ENCODE data around the gene NRL. TPM values are rescaled to one million over a fixed set of nuclear protein-coding genes. Genes with fewer than 3 reads are reported as not detected.
"Not testable (repeated sequence)": the region's sequence is repeated elsewhere in the genome, so short reads cannot be mapped to it uniquely, and the experiment has no call there.

NRL gene
- total and polyA plus RNA-seq, 4 donors: 1.5 to 3.2 (median 2.8) TPM

DNA sequence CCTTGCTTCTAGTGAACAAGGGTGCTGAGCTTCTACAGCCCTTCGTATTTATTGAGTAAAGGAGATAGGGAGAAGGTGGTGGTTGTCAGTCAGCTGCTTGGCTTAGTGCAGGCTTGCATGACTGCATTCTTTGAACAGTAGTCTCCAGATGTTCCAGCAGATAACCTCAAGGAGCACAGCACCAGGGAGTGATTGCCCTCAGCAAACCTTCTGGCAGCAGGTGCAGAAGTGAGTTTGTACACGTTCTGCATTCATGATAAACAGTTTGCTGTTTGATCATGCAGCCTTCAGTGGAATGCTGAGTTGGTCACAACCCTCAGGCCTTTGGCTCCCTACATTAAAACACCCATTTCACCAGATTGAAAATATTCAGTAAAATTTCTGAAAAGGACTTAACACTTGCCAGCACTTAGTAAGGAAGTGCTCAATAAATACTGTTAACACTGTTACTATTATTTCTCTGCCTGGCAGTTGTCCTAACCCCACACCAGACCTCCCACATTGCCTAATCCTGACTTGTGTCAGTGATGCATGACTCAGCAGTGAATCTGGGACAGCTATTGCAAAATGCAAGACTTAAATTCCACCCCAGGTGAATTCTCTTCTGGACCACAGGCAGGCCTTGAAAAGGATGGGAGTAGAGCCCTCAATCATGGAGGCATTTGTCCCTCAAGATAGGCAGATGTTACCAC is 81.9 kb downstream of the NRL start:
- no peaks in the 10 kb centered on the region for H3K36me3 ChIP-seq (ENCODE audit: control insufficient read depth in 4 of 4, insufficient read depth in 3 of 4, low read depth in 1 of 4, low read length in 3 of 4)

DNA sequence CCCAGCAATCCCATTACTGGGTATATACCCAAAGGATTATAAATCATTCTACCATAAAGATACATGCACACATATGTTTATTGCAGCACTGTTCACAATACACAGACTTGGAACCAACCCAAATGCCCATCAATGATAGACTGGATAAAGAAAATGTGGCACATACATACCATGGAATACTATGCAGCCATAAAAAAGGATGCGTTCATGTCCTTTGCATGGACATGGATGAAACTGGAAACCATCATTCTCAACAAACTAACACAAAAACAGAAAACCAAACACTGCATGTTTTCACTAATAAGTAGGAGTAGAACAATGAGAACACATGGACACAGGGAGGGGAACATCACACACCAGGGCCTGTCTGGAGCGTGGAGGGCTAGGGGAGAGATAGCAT is 83.4 kb downstream of the NRL start:
- not testable (repeated sequence) for H3K9me3 ChIP-seq (ENCODE audit: control insufficient read depth in 4 of 4, low read length in 3 of 4); H3K9ac ChIP-seq (ENCODE audit: low read depth in 1 of 2, low read length in 2 of 2); H3K4me3 ChIP-seq (ENCODE audit: low read depth in 1 of 3, low read length in 3 of 3); H3K36me3 ChIP-seq (ENCODE audit: control insufficient read depth in 4 of 4, insufficient read depth in 3 of 4, low read depth in 1 of 4, low read length in 3 of 4); H3K27ac ChIP-seq (ENCODE audit: low read depth in 1 of 2, low read length in 2 of 2); H3K27me3 ChIP-seq (ENCODE audit: control insufficient read depth in 4 of 4, insufficient read depth in 4 of 4, low read length in 3 of 4); DNase-seq (ENCODE audit: low spot score)
- H3K4me1 ChIP-seq (ENCODE audit: control insufficient read depth in 4 of 4, insufficient read depth in 4 of 4, low read length in 3 of 4): peaks cover 4 to 10% (median 7%) of the 10 kb centered on the region in 4 donors
- 96% methylated on average over 2 of the region's 2 CpGs for WGBS

More for the DNA sequence above, 81.9 kb downstream of the NRL start:
- Histone ChIP-seq H3K27ac (ENCODE audit: low read depth in 1 of 2, low read length in 2 of 2) (peak overlapping the region in 1 of 2 donors; percentile 15), H3K27me3 (ENCODE audit: control insufficient read depth in 4 of 4, insufficient read depth in 4 of 4, low read length in 3 of 4) (no peaks in the 10 kb centered on the region), H3K4me1 (ENCODE audit: control insufficient read depth in 4 of 4, insufficient read depth in 4 of 4, low read length in 3 of 4) (peaks cover 10 to 16% (median 13%) of the 10 kb centered on the region in 4 donors), H3K4me3 (ENCODE audit: low read depth in 1 of 3, low read length in 3 of 3) (no peak overlapping the region), H3K9me3 (ENCODE audit: control insufficient read depth in 4 of 4, low read length in 3 of 4) (no peaks in the 10 kb centered on the region), H3K9ac (ENCODE audit: low read depth in 1 of 2, low read length in 2 of 2) (no peak overlapping the region)
- TF ChIP-seq SP1 (IDR thresholded peaks at IDR 0.05) (peak; percentile 52), RAD21 (IDR thresholded peaks at IDR 0.05) (peak; percentile 26 to 44), YY1 (IDR thresholded peaks at IDR 0.05) (peak; percentile 50), NR2F2 (IDR thresholded peaks at IDR 0.05) (no peak), TAF1 (conservative IDR thresholded peaks at IDR 0.05) (no peak), GABPA (IDR thresholded peaks at IDR 0.05 in 1 of 2, conservative IDR thresholded peaks at IDR 0.05 in 1 of 2) (no peak), FOXA2 (IDR thresholded peaks at IDR 0.05) (peak; percentile 22), HNF4A (conservative IDR thresholded peaks at IDR 0.05) (peak; percentile 53 to 77), RXRA (IDR thresholded peaks at IDR 0.05) (peak; percentile 64 to 79), EGR1 (IDR thresholded peaks at IDR 0.05; ENCODE audit: low read depth in 2 of 2) (no peak), JUND (IDR thresholded peaks at IDR 0.05) (peak; percentile 85 to 87)
- TF ChIP-seq, protein P1, sequence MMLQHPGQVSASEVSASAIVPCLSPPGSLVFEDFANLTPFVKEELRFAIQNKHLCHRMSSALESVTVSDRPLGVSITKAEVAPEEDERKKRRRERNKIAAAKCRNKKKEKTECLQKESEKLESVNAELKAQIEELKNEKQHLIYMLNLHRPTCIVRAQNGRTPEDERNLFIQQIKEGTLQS (IDR thresholded peaks at IDR 0.05): peak; percentile 90
- TF ChIP-seq, protein P2, sequence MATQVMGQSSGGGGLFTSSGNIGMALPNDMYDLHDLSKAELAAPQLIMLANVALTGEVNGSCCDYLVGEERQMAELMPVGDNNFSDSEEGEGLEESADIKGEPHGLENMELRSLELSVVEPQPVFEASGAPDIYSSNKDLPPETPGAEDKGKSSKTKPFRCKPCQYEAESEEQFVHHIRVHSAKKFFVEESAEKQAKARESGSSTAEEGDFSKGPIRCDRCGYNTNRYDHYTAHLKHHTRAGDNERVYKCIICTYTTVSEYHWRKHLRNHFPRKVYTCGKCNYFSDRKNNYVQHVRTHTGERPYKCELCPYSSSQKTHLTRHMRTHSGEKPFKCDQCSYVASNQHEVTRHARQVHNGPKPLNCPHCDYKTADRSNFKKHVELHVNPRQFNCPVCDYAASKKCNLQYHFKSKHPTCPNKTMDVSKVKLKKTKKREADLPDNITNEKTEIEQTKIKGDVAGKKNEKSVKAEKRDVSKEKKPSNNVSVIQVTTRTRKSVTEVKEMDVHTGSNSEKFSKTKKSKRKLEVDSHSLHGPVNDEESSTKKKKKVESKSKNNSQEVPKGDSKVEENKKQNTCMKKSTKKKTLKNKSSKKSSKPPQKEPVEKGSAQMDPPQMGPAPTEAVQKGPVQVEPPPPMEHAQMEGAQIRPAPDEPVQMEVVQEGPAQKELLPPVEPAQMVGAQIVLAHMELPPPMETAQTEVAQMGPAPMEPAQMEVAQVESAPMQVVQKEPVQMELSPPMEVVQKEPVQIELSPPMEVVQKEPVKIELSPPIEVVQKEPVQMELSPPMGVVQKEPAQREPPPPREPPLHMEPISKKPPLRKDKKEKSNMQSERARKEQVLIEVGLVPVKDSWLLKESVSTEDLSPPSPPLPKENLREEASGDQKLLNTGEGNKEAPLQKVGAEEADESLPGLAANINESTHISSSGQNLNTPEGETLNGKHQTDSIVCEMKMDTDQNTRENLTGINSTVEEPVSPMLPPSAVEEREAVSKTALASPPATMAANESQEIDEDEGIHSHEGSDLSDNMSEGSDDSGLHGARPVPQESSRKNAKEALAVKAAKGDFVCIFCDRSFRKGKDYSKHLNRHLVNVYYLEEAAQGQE (IDR thresholded peaks at IDR 0.05): peak; percentile 33
- TF ChIP-seq, protein P3, sequence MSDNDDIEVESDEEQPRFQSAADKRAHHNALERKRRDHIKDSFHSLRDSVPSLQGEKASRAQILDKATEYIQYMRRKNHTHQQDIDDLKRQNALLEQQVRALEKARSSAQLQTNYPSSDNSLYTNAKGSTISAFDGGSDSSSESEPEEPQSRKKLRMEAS (IDR thresholded peaks at IDR 0.05): peak; percentile 24
- WGBS: 63% methylated on average over 2 of the region's 2 CpGs
- DNase-seq (ENCODE audit: low spot score): no peak

DNA sequence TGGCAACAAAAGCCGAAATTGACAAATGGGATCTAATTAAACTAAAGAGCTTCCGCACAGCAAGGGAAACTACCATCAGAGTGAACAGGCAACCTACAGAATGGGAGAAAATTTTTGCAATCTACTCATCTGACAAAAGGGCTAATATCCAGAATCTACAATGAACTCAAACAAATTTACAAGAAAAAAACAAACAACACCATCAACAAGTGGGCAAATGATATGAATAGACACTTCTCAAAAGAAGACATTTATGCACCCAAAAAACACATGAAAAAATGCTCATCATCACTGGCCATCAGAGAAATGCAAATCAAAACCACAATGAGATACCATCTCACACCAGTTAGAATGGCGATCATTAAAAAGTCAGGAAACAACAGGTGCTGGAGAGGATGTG is 85.1 kb downstream of the NRL start:
- not testable (repeated sequence) for H3K27ac ChIP-seq (ENCODE audit: low read depth in 1 of 2, low read length in 2 of 2); H3K36me3 ChIP-seq (ENCODE audit: control insufficient read depth in 4 of 4, insufficient read depth in 3 of 4, low read depth in 1 of 4, low read length in 3 of 4); H3K9ac ChIP-seq (ENCODE audit: low read depth in 1 of 2, low read length in 2 of 2); DNase-seq (ENCODE audit: low spot score); H3K27me3 ChIP-seq (ENCODE audit: control insufficient read depth in 4 of 4, insufficient read depth in 4 of 4, low read length in 3 of 4); H3K9me3 ChIP-seq (ENCODE audit: control insufficient read depth in 4 of 4, low read length in 3 of 4); H3K4me3 ChIP-seq (ENCODE audit: low read depth in 1 of 3, low read length in 3 of 3)
- H3K4me1 ChIP-seq (ENCODE audit: control insufficient read depth in 4 of 4, insufficient read depth in 4 of 4, low read length in 3 of 4): peaks cover 4 to 13% (median 6%) of the 10 kb centered on the region in 4 donors
- 98% methylated on average over 2 of the region's 3 CpGs for WGBS

Small RNAs within 50 kb of the gene (small RNA-seq; reads per million reads assigned to genes)
- 0.07 reads per million for gene RNA5SP383

Other genes starting within 250 kb of the NRL start
- 10 to 100 TPM; 53.6 to 57.7 TPM for gene DHRS4, start 161.2 kb downstream of the NRL start, total RNA-seq
- 10 to 100 TPM; 65.3 to 70.2 TPM for gene DHRS4, start 161.2 kb downstream of the NRL start, polyA plus RNA-seq
- gene DHRS4L2, start 126.0 kb downstream of the NRL start, total RNA-seq: 10 to 100 TPM; 16.7 to 56.8 TPM
- gene DHRS4L2, start 126.0 kb downstream of the NRL start, polyA plus RNA-seq: 10 to 100 TPM; 40.8 to 47.2 TPM
- gene CARMIL3, start 62.9 kb downstream of the NRL start, total RNA-seq: under 1 TPM; 0.05 to 0.17 TPM
- under 1 TPM; 0.17 TPM for gene CARMIL3, start 62.9 kb downstream of the NRL start, polyA plus RNA-seq
- gene CPNE6, start 43.4 kb downstream of the NRL start, total RNA-seq: not detected
- gene CPNE6, start 43.4 kb downstream of the NRL start, polyA plus RNA-seq: under 1 TPM; 0.05 to 0.17 TPM
- gene PCK2, start 20.6 kb downstream of the NRL start, total RNA-seq: 100 to 1,000 TPM in 1 of 2 donors, 10 to 100 TPM in 1; 39.8 to 205 TPM
- gene PCK2, start 20.6 kb downstream of the NRL start, polyA plus RNA-seq: 100 to 1,000 TPM; 236 to 250 TPM
- 100 to 1,000 TPM; 215 to 312 TPM for gene DCAF11, start 172 bp downstream of the NRL start, total RNA-seq
- gene DCAF11, start 172 bp downstream of the NRL start, polyA plus RNA-seq: 100 to 1,000 TPM in 1 of 2 donors, 10 to 100 TPM in 1; 30.1 to 119 TPM
- 1 to 10 TPM; 1.7 to 6.4 TPM for gene FITM1, start 15.7 kb upstream of the NRL start, total RNA-seq
- 10 to 100 TPM; 11.9 to 16.1 TPM for gene FITM1, start 15.7 kb upstream of the NRL start, polyA plus RNA-seq
- gene PSME1, start 21.2 kb upstream of the NRL start, total RNA-seq: 10 to 100 TPM; 63.3 to 71.9 TPM
- 100 to 1,000 TPM; 131 to 237 TPM for gene PSME1, start 21.2 kb upstream of the NRL start, polyA plus RNA-seq
- gene EMC9, start 26.6 kb upstream of the NRL start, total RNA-seq: 10 to 100 TPM in 1 of 2 donors, 1 to 10 TPM in 1; 8.6 to 10.5 TPM
- 10 to 100 TPM; 16.2 to 17.8 TPM for gene EMC9, start 26.6 kb upstream of the NRL start, polyA plus RNA-seq
- gene PSME2, start 31.7 kb upstream of the NRL start, total RNA-seq: 10 to 100 TPM; 56.9 to 62.3 TPM
- 100 to 1,000 TPM; 123 to 247 TPM for gene PSME2, start 31.7 kb upstream of the NRL start, polyA plus RNA-seq
- gene RNF31, start 32.5 kb upstream of the NRL start, total RNA-seq: 10 to 100 TPM; 16.3 to 36.0 TPM
- 10 to 100 TPM; 20.3 to 21.6 TPM for gene RNF31, start 32.5 kb upstream of the NRL start, polyA plus RNA-seq
- gene IRF9, start 46.3 kb upstream of the NRL start, total RNA-seq: 10 to 100 TPM; 44.2 to 57.8 TPM
- 10 to 100 TPM; 37.9 to 60.9 TPM for gene IRF9, start 46.3 kb upstream of the NRL start, polyA plus RNA-seq
- gene REC8, start 57.1 kb upstream of the NRL start, total RNA-seq: 1 to 10 TPM; 3.8 to 4.7 TPM
- gene REC8, start 57.1 kb upstream of the NRL start, polyA plus RNA-seq: 1 to 10 TPM; 2.3 to 3.8 TPM
- 10 to 100 TPM; 16.3 to 29.8 TPM for gene IPO4, start 73.9 kb upstream of the NRL start, total RNA-seq
- 10 to 100 TPM; 13.6 to 32.9 TPM for gene IPO4, start 73.9 kb upstream of the NRL start, polyA plus RNA-seq
- 10 to 100 TPM; 27.5 to 76.2 TPM for gene TM9SF1, start 80.5 kb upstream of the NRL start, total RNA-seq
- 10 to 100 TPM; 30.0 to 46.9 TPM for gene TM9SF1, start 80.5 kb upstream of the NRL start, polyA plus RNA-seq
- under 1 TPM in 1 of 2 donors, not detected in 1; 0.33 TPM for gene TSSK4, start 90.7 kb upstream of the NRL start, total RNA-seq
- gene TSSK4, start 90.7 kb upstream of the NRL start, polyA plus RNA-seq: under 1 TPM in 1 of 2 donors, not detected in 1; 0.25 TPM
- gene CHMP4A, start 98.5 kb upstream of the NRL start, total RNA-seq: 10 to 100 TPM; 14.6 to 19.6 TPM
- 10 to 100 TPM; 36.3 to 38.7 TPM for gene CHMP4A, start 98.5 kb upstream of the NRL start, polyA plus RNA-seq
- 1 to 10 TPM; 3.2 to 6.6 TPM for gene MDP1, start 101.1 kb upstream of the NRL start, total RNA-seq
- gene MDP1, start 101.1 kb upstream of the NRL start, polyA plus RNA-seq: 10 to 100 TPM in 1 of 2 donors, 1 to 10 TPM in 1; 7.4 to 13.4 TPM
- 10 to 100 TPM; 32.3 to 49.3 TPM for gene NEDD8, start 117.4 kb upstream of the NRL start, total RNA-seq
- gene NEDD8, start 117.4 kb upstream of the NRL start, polyA plus RNA-seq: 100 to 1,000 TPM; 107 to 136 TPM
- gene GMPR2, start 118.0 kb upstream of the NRL start, total RNA-seq: 10 to 100 TPM; 28.6 to 29.8 TPM
- 10 to 100 TPM; 34.9 to 42.7 TPM for gene GMPR2, start 118.0 kb upstream of the NRL start, polyA plus RNA-seq
- gene TINF2, start 127.7 kb upstream of the NRL start, total RNA-seq: 10 to 100 TPM; 23.5 to 25.1 TPM
- gene TINF2, start 127.7 kb upstream of the NRL start, polyA plus RNA-seq: 10 to 100 TPM; 14.4 to 24.3 TPM
- gene TGM1, start 148.2 kb upstream of the NRL start, total RNA-seq: 1 to 10 TPM; 1.1 to 1.5 TPM
- gene TGM1, start 148.2 kb upstream of the NRL start, polyA plus RNA-seq: under 1 TPM; 0.28 to 0.39 TPM
- gene RABGGTA, start 156.6 kb upstream of the NRL start, total RNA-seq: 10 to 100 TPM in 1 of 2 donors, 1 to 10 TPM in 1; 7.5 to 19.7 TPM
- 10 to 100 TPM; 11.7 to 14.7 TPM for gene RABGGTA, start 156.6 kb upstream of the NRL start, polyA plus RNA-seq
- 10 to 100 TPM; 30.3 to 84.9 TPM for gene DHRS1, start 184.8 kb upstream of the NRL start, total RNA-seq
- gene DHRS1, start 184.8 kb upstream of the NRL start, polyA plus RNA-seq: 10 to 100 TPM; 40.3 to 60.1 TPM
- 10 to 100 TPM; 12.3 to 18.2 TPM for gene NOP9, start 184.9 kb upstream of the NRL start, total RNA-seq
- 1 to 10 TPM; 3.8 to 7.1 TPM for gene NOP9, start 184.9 kb upstream of the NRL start, polyA plus RNA-seq
- 100 to 1,000 TPM in 1 of 2 donors, 10 to 100 TPM in 1; 32.1 to 142 TPM for gene CIDEB, start 193.0 kb upstream of the NRL start, total RNA-seq
- 100 to 1,000 TPM; 176 to 312 TPM for gene CIDEB, start 193.0 kb upstream of the NRL start, polyA plus RNA-seq
- 10 to 100 TPM in 1 of 2 donors, 1 to 10 TPM in 1; 2.5 to 11.3 TPM for gene LTB4R2, start 195.2 kb upstream of the NRL start, total RNA-seq
- gene LTB4R2, start 195.2 kb upstream of the NRL start, polyA plus RNA-seq: 1 to 10 TPM in 1 of 2 donors, under 1 TPM in 1; 0.28 to 1.2 TPM
- gene LTB4R, start 196.6 kb upstream of the NRL start, total RNA-seq: 1 to 10 TPM; 2.1 to 5.0 TPM
- 1 to 10 TPM in 1 of 2 donors, under 1 TPM in 1; 0.86 to 2.9 TPM for gene LTB4R, start 196.6 kb upstream of the NRL start, polyA plus RNA-seq
- 1 to 10 TPM; 2.2 to 7.2 TPM for gene ADCY4, start 220.1 kb upstream of the NRL start, total RNA-seq
- 1 to 10 TPM; 2.2 to 5.8 TPM for gene ADCY4, start 220.1 kb upstream of the NRL start, polyA plus RNA-seq
- 1 to 10 TPM; 2.7 to 2.9 TPM for gene RIPK3, start 225.0 kb upstream of the NRL start, total RNA-seq
- gene RIPK3, start 225.0 kb upstream of the NRL start, polyA plus RNA-seq: 1 to 10 TPM; 1.0 to 1.2 TPM